H9 (cell line): ENCODE data around the gene SYNPO2. TPM values are rescaled to one million over a fixed set of nuclear protein-coding genes. Genes with fewer than 3 reads are reported as not detected.

Source experiments
- DNase-seq: peaks from one replicate; pipeline ENCODE4 v3.0.0-alpha.2; 2017
- H2AFZ ChIP-seq: one replicate; pipeline ENCODE4 v1.6.1; 2013; ENCODE audit warnings: mild to moderate bottlenecking, low read length, control low read depth, moderate library complexity
- H2AK5ac ChIP-seq: 2 replicates; pipeline ENCODE4 v1.6.1; 2013; ENCODE audit warnings: low read length, control low read depth, mixed read lengths; ENCODE audit not compliant: insufficient read length
- H2BK120ac ChIP-seq: one replicate; pipeline ENCODE4 v1.6.1; 2013; ENCODE audit warnings: low read depth, mild to moderate bottlenecking, low read length, control low read depth, inconsistent platforms; ENCODE audit not compliant: poor library complexity, severe bottlenecking
- H2BK12ac ChIP-seq: 2 replicates; pipeline ENCODE4 v1.6.1; 2013; ENCODE audit warnings: low read length, control low read depth, mixed read lengths, low read depth; ENCODE audit not compliant: insufficient read length
- H2BK15ac ChIP-seq: 2 replicates; pipeline ENCODE4 v1.6.1; 2013; ENCODE audit warnings: low read depth, low read length, control low read depth
- H2BK20ac ChIP-seq: one replicate; pipeline ENCODE4 v1.6.1; 2013; ENCODE audit warnings: low read depth, mild to moderate bottlenecking, low read length, control low read depth, inconsistent platforms; ENCODE audit not compliant: poor library complexity, severe bottlenecking
- H2BK5ac ChIP-seq: 2 replicates; pipeline ENCODE4 v1.6.1; 2013; ENCODE audit warnings: low read length, control low read depth, mixed read lengths; ENCODE audit not compliant: insufficient read length
- H3K14ac ChIP-seq: 2 replicates; pipeline ENCODE4 v1.6.1; 2013; ENCODE audit warnings: low read length, control low read depth; ENCODE audit not compliant: insufficient read depth
- H3K18ac ChIP-seq: 2 replicates; pipeline ENCODE4 v1.6.1; 2013; ENCODE audit warnings: low read depth, mild to moderate bottlenecking, mixed read lengths, low read length, control low read depth; ENCODE audit not compliant: insufficient read length
- H3K23ac ChIP-seq: 2 replicates; pipeline ENCODE4 v1.6.1; 2013; ENCODE audit warnings: low read length, control low read depth, mixed read lengths, low read depth; ENCODE audit not compliant: insufficient read length
- H3K23me2 ChIP-seq: 2 replicates; pipeline ENCODE4 v1.6.1; 2013; ENCODE audit warnings: low read depth, mild to moderate bottlenecking, mixed read lengths, low read length, control low read depth; ENCODE audit not compliant: insufficient read length, poor library complexity, severe bottlenecking
- H3K27ac ChIP-seq: 2 replicates; pipeline ENCODE4 v1.5.1; 2013; ENCODE audit warnings: low read length, control low read depth, mixed read lengths, low read depth; ENCODE audit not compliant: insufficient read length
- H3K27me3 ChIP-seq: 2 replicates; pipeline ENCODE4 v1.6.1; 2013; ENCODE audit warnings: low read length, control low read depth, inconsistent platforms; ENCODE audit not compliant: insufficient read depth
- H3K4ac ChIP-seq: 2 replicates; pipeline ENCODE4 v1.6.1; 2013; ENCODE audit warnings: low read depth, mild to moderate bottlenecking, control low read depth, inconsistent platforms, low read length, moderate library complexity
- H3K4me1 ChIP-seq: 2 replicates; pipeline ENCODE4 v1.6.1; 2013; ENCODE audit warnings: low read length, control low read depth, inconsistent platforms; ENCODE audit not compliant: insufficient read depth
- H3K4me2 ChIP-seq: 2 replicates; pipeline ENCODE4 v1.6.1; 2013; ENCODE audit warnings: low read length, control low read depth, mixed read lengths; ENCODE audit not compliant: insufficient read length, insufficient read depth
- H3K56ac ChIP-seq: 2 replicates; pipeline ENCODE4 v1.6.1; 2013; ENCODE audit warnings: low read depth, mild to moderate bottlenecking, mixed read lengths, low read length, control low read depth; ENCODE audit not compliant: insufficient read length
- H3K79me1 ChIP-seq: 2 replicates; pipeline ENCODE4 v1.6.1; 2013; ENCODE audit warnings: low read depth, mild to moderate bottlenecking, moderate library complexity, low read length, control low read depth, inconsistent platforms; ENCODE audit not compliant: insufficient read depth, poor library complexity, severe bottlenecking
- H3K79me2 ChIP-seq: 2 replicates; pipeline ENCODE4 v1.6.1; 2013; ENCODE audit warnings: low read length, control low read depth, inconsistent platforms; ENCODE audit not compliant: insufficient read depth
- H3K9ac ChIP-seq: 2 replicates; pipeline ENCODE4 v1.6.1; 2013; ENCODE audit warnings: low read length, control low read depth, mixed read lengths; ENCODE audit not compliant: insufficient read length; ENCODE audit errors: extremely low read depth
- H3K9me3 ChIP-seq: one replicate; pipeline ENCODE4 v1.6.1; 2013; ENCODE audit warnings: low read depth, low read length, inconsistent platforms; ENCODE audit not compliant: control insufficient read depth
- H3T11ph ChIP-seq: one replicate; pipeline ENCODE4 v1.6.1; 2013; ENCODE audit warnings: mild to moderate bottlenecking, low read length, control low read depth, inconsistent platforms
- H4K20me1 ChIP-seq: one replicate; pipeline ENCODE4 v1.6.1; 2013; ENCODE audit not compliant: control insufficient read depth, insufficient read length, insufficient read depth
- H4K5ac ChIP-seq: 2 replicates; pipeline ENCODE4 v1.6.1; 2013; ENCODE audit warnings: low read depth, mild to moderate bottlenecking, mixed read lengths, low read length, control low read depth; ENCODE audit not compliant: insufficient read length
- H4K8ac ChIP-seq: replicated peaks from 2 replicates; pipeline ENCODE4 v1.6.1; 2013; ENCODE audit warnings: low read length, control low read depth, mixed read lengths, low read depth; ENCODE audit not compliant: insufficient read length
- H4K91ac ChIP-seq: 2 replicates; pipeline ENCODE4 v1.6.1; 2013; ENCODE audit warnings: low read depth, mild to moderate bottlenecking, moderate library complexity, mixed read lengths, low read length, control low read depth; ENCODE audit not compliant: insufficient read length
- H3K27ac Mint-ChIP-seq, 3 experiments: 2 replicates in 2 of 3; 3 replicates in 1 of 3; pipeline ENCODE4 v1.8.0; 2020 to 2021; ENCODE audit warnings: mixed read lengths in 3 of 3, mild to moderate bottlenecking in 1 of 3, moderate library complexity in 1 of 3
- H3K27me3 Mint-ChIP-seq: 2 replicates; pipeline ENCODE4 v1.8.0; 2021; ENCODE audit warnings: low read depth, mild to moderate bottlenecking, moderate library complexity, mixed read lengths
- H3K36me3 Mint-ChIP-seq, 3 experiments: 2 replicates in 2 of 3; 3 replicates in 1 of 3; pipeline ENCODE4 v1.8.0; 2020 to 2021; ENCODE audit warnings: low read depth in 3 of 3, mixed read lengths in 3 of 3; ENCODE audit not compliant: insufficient read depth in 1 of 3
- H3K4me1 Mint-ChIP-seq, 2 experiments: 2 replicates each; pipeline ENCODE4 v1.8.0; 2020; ENCODE audit warnings: mixed read lengths in 2 of 2
- H3K4me3 Mint-ChIP-seq, 2 experiments: 2 replicates in 1 of 2; 3 replicates in 1 of 2; pipeline ENCODE4 v1.8.0; 2020 to 2021; ENCODE audit warnings: mild to moderate bottlenecking in 2 of 2, mixed read lengths in 2 of 2, moderate library complexity in 1 of 2
- H3K9me3 Mint-ChIP-seq, 2 experiments: 2 replicates in 1 of 2; 3 replicates in 1 of 2; pipeline ENCODE4 v1.8.0; 2020; ENCODE audit warnings: mild to moderate bottlenecking in 2 of 2, mixed read lengths in 2 of 2, moderate library complexity in 1 of 2
- WGBS: extraction: QIAGEN DNeasy Blood & Tissue Kit; methylation state at CpG from one replicate; pipeline ENCODE4 v1.1.7; 2013; ENCODE audit warnings: missing lambda C conversion rate, low lambda C conversion rate, mixed read lengths; ENCODE audit not compliant: insufficient read length; ENCODE audit errors: extremely low coverage; 5-methylcytosine and 5-hydroxymethylcytosine counted together
- total RNA-seq: library from RNA; stranded (reverse); gene quantifications from 2 replicates; pipeline ENCODE4 v1.2.1, GENCODE V29; 2021
- TF ChIP-seq, protein P1 (sequence below): fragments of 200-600 bp; sonication (generic); conservative IDR thresholded peaks from 3 replicates; pipeline ENCODE4 v1.8.0; 2021; ENCODE audit warnings: antibody characterized with exemption, mild to moderate bottlenecking

Gene SYNPO2
- total RNA-seq, 1 experiment from 2014 or later, result 1.1 TPM

DNA sequence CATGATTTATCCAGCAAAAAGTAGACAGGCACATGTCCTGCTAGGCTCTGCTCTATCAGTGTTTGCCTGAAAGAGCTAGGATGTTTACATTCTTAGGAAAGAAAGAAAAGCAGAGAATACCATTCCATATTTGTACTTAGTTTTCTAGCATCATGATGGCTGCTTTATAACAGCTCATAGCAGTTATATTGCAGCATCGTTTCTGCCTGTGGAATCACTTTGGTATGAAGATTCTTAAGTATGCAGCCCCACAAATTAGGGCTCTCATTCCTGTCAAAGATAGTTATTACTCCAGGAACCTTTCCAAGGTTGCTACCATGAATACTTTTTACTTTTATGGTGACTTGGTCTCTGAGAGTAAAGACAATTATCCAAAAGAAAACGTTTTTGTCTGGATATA lies 128.0 kb downstream of the SYNPO2 start:
- peaks cover 0 to 6% of the 10 kb centered on the region in 2 experiments; a peak in 1 of 4 replicates for H3K4me1 Mint-ChIP-seq

More for the DNA sequence above, 128.0 kb downstream of the SYNPO2 start:
- H3T11ph ChIP-seq, result no peak overlapping the region
- no peak overlapping the region for H2BK20ac ChIP-seq
- no peak for DNase-seq
- no CpG with 5 or more reads among the region's 2 CpGs for WGBS
- H3K23me2 ChIP-seq, result no peaks in the 10 kb centered on the region
- H2BK120ac ChIP-seq, result no peak overlapping the region
- no peak overlapping the region for H3K56ac ChIP-seq
- H2BK12ac ChIP-seq, result no peak overlapping the region
- H3K14ac ChIP-seq, result no peak overlapping the region
- H3K27ac ChIP-seq, result no peak overlapping the region
- no peaks in the 10 kb centered on the region for H3K79me2 ChIP-seq
- no peak overlapping the region for H3K18ac ChIP-seq
- Mint-ChIP-seq H3K27ac (no peak overlapping the region), H3K4me3 (no peak overlapping the region), H3K36me3 (no peaks in the 10 kb centered on the region), H3K27me3 (no peaks in the 10 kb centered on the region), H3K9me3 (no peaks in the 10 kb centered on the region; a peak in 2 of 5 replicates)
- no peaks in the 10 kb centered on the region for H3K79me1 ChIP-seq
- no peak overlapping the region for H3K4ac ChIP-seq
- no peak overlapping the region for H4K8ac ChIP-seq
- H3K23ac ChIP-seq, result no peak overlapping the region
- no peak overlapping the region for H3K9ac ChIP-seq
- H3K27me3 ChIP-seq, result no peaks in the 10 kb centered on the region
- H3K4me2 ChIP-seq, result no peak overlapping the region
- no peak overlapping the region for H2AFZ ChIP-seq
- H4K20me1 ChIP-seq, result no peaks in the 10 kb centered on the region
- H3K4me1 ChIP-seq, result no peaks in the 10 kb centered on the region
- no peaks in the 10 kb centered on the region for H3K9me3 ChIP-seq
- no peak overlapping the region for H4K5ac ChIP-seq
- H4K91ac ChIP-seq, result no peak overlapping the region
- no peak overlapping the region for H2BK15ac ChIP-seq
- no peak overlapping the region for H2BK5ac ChIP-seq
- TF ChIP-seq, protein P1, sequence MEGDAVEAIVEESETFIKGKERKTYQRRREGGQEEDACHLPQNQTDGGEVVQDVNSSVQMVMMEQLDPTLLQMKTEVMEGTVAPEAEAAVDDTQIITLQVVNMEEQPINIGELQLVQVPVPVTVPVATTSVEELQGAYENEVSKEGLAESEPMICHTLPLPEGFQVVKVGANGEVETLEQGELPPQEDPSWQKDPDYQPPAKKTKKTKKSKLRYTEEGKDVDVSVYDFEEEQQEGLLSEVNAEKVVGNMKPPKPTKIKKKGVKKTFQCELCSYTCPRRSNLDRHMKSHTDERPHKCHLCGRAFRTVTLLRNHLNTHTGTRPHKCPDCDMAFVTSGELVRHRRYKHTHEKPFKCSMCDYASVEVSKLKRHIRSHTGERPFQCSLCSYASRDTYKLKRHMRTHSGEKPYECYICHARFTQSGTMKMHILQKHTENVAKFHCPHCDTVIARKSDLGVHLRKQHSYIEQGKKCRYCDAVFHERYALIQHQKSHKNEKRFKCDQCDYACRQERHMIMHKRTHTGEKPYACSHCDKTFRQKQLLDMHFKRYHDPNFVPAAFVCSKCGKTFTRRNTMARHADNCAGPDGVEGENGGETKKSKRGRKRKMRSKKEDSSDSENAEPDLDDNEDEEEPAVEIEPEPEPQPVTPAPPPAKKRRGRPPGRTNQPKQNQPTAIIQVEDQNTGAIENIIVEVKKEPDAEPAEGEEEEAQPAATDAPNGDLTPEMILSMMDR, result no peak
- H2AK5ac ChIP-seq, result no peak overlapping the region
